Osteocyte (in vitro differentiated cells): ENCODE measurements around the gene RNF133. TPM values are rescaled to one million over a fixed set of nuclear protein-coding genes. Genes with fewer than 3 reads are reported as not detected.

ENCODE experiments used
- DNase-seq: peaks from one replicate; pipeline ENCODE4 v3.0.0; 2021; ENCODE audit warnings: mixed read lengths; ENCODE audit not compliant: unreplicated experiment; ENCODE audit errors: extremely low spot score
- H3K27ac Mint-ChIP-seq: one replicate; pipeline ENCODE4 v1.8.0; 2021; ENCODE audit warnings: mild to moderate bottlenecking, mixed read lengths; ENCODE audit not compliant: unreplicated experiment
- H3K27me3 Mint-ChIP-seq: one replicate; pipeline ENCODE4 v1.8.0; 2021; ENCODE audit warnings: mixed read lengths; ENCODE audit not compliant: unreplicated experiment
- H3K36me3 Mint-ChIP-seq: one replicate; pipeline ENCODE4 v1.8.0; 2021; ENCODE audit warnings: mixed read lengths; ENCODE audit not compliant: unreplicated experiment
- H3K4me1 Mint-ChIP-seq: one replicate; pipeline ENCODE4 v1.8.0; 2021; ENCODE audit warnings: mixed read lengths; ENCODE audit not compliant: unreplicated experiment
- H3K4me3 Mint-ChIP-seq: one replicate; pipeline ENCODE4 v1.8.0; 2021; ENCODE audit warnings: mild to moderate bottlenecking, moderate library complexity, mixed read lengths; ENCODE audit not compliant: unreplicated experiment
- H3K9me3 Mint-ChIP-seq: one replicate; pipeline ENCODE4 v1.8.0; 2021; ENCODE audit warnings: mixed read lengths; ENCODE audit not compliant: unreplicated experiment
- total RNA-seq: library from RNA; stranded (reverse); gene quantifications from 2 replicates; pipeline ENCODE4 v1.2.1, GENCODE V29; 2021
- TF ChIP-seq, protein P1 (sequence below): fragments of 200-600 bp; sonication (generic); IDR thresholded peaks from 2 replicates; pipeline ENCODE4 v1.5.0; 2021; ENCODE audit warnings: antibody characterized with exemption, mild to moderate bottlenecking, moderate library complexity

Gene RNF133
- total RNA-seq, 1 donor from 2014 or later = not detected

- DNase-seq = no peak
- no peaks in the 10 kb centered on the region for H3K27me3 Mint-ChIP-seq
- H3K4me3 Mint-ChIP-seq = no peak overlapping the region
- H3K36me3 Mint-ChIP-seq = no peaks in the 10 kb centered on the region
- no peak overlapping the region for H3K27ac Mint-ChIP-seq
- TF ChIP-seq, protein P1, sequence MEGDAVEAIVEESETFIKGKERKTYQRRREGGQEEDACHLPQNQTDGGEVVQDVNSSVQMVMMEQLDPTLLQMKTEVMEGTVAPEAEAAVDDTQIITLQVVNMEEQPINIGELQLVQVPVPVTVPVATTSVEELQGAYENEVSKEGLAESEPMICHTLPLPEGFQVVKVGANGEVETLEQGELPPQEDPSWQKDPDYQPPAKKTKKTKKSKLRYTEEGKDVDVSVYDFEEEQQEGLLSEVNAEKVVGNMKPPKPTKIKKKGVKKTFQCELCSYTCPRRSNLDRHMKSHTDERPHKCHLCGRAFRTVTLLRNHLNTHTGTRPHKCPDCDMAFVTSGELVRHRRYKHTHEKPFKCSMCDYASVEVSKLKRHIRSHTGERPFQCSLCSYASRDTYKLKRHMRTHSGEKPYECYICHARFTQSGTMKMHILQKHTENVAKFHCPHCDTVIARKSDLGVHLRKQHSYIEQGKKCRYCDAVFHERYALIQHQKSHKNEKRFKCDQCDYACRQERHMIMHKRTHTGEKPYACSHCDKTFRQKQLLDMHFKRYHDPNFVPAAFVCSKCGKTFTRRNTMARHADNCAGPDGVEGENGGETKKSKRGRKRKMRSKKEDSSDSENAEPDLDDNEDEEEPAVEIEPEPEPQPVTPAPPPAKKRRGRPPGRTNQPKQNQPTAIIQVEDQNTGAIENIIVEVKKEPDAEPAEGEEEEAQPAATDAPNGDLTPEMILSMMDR = no peak
- H3K9me3 Mint-ChIP-seq = peaks cover 12% of the 10 kb centered on the region
- H3K4me1 Mint-ChIP-seq = no peaks in the 10 kb centered on the region
Measured at GRCh38 chr7:122719010-122719578, 20.2 kb upstream of the RNF133 start.

- Mint-ChIP-seq H3K9me3 (peaks cover 12% of the 10 kb centered on the region), H3K36me3 (no peaks in the 10 kb centered on the region), H3K27me3 (no peaks in the 10 kb centered on the region), H3K4me1 (no peaks in the 10 kb centered on the region), H3K4me3 (no peak overlapping the region), H3K27ac (no peak overlapping the region)
- no peak for DNase-seq
- TF ChIP-seq, protein P1 = no peak
Measured at GRCh38 chr7:122717356-122718089, 18.6 kb upstream of the RNF133 start.

DNA sequence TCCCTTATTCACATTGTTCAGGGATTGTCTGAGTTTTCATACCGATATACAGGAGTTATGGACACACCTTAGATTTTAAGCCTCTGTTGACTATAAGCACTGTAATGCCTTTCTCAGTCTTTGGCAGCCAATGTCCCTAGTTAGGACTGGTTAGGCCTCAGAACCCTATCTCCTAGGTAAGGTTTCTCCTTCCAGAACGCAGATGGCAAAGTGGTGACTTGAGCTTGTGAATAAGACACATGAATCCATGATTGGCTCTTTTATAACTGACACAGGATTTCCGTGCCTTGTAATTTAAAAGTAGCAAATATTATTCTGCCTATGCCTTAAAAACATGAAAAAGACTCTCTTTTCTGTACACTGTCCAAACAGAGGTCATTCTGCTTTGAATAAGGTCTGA lies 16.3 kb upstream of the RNF133 start:
- H3K4me3 Mint-ChIP-seq = no peak overlapping the region
- no peak overlapping the region for H3K27ac Mint-ChIP-seq
- no peak for DNase-seq
- peaks cover 3% of the 10 kb centered on the region for H3K9me3 Mint-ChIP-seq
- H3K36me3 Mint-ChIP-seq = no peaks in the 10 kb centered on the region
- TF ChIP-seq, protein P1 = no peak
- H3K27me3 Mint-ChIP-seq = no peaks in the 10 kb centered on the region
- H3K4me1 Mint-ChIP-seq = no peaks in the 10 kb centered on the region

- no peak overlapping the region for H3K4me3 Mint-ChIP-seq
- H3K27me3 Mint-ChIP-seq = no peaks in the 10 kb centered on the region
- no peaks in the 10 kb centered on the region for H3K36me3 Mint-ChIP-seq
- TF ChIP-seq, protein P1 = no peak
- no peak overlapping the region for H3K27ac Mint-ChIP-seq
- H3K9me3 Mint-ChIP-seq = no peaks in the 10 kb centered on the region
- no peaks in the 10 kb centered on the region for H3K4me1 Mint-ChIP-seq
- no peak for DNase-seq
Measured at GRCh38 chr7:122710916-122711315, 12.0 kb upstream of the RNF133 start.

DNA sequence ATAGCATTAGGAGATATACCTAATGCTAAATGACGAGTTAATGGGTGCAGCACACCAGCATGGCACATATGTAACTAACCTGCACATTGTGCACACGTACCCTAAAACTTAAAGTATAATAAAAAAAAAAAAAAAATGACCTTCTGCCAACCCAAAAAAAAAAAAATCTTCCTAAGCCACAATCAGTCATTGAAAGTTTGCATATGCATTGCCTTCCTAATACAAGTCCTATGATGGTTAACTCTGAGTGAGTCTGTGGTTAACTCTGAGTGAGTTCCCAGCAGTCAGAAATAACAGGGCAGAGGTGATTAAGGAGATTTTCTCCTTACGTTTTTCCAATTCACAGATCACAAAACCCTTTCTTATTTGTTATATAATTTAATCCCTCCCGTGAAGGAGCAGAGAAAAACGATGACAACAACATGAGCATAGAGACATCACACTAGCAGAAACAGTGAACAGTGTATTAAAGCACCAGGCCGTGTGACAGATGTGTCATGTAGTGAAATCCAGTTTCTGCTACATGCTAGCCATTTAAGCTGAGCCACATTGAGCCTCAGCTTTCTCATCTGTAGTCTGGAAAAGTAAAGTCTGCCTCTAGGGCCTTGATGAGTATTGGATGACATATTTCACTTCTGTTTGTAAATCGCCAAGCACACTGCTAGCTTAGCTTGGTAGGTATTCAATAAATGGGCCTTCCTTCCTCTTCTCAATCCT lies 11.2 kb upstream of the RNF133 start:
- Mint-ChIP-seq H3K36me3 (no peaks in the 10 kb centered on the region), H3K27me3 (no peaks in the 10 kb centered on the region), H3K9me3 (no peaks in the 10 kb centered on the region), H3K4me1 (no peaks in the 10 kb centered on the region), H3K27ac (no peak overlapping the region), H3K4me3 (no peak overlapping the region)
- TF ChIP-seq, protein P1 = no peak
- DNase-seq = no peak
